ENCODE measurements around the gene TAOK1.

The TAOK1 gene

DNA sequence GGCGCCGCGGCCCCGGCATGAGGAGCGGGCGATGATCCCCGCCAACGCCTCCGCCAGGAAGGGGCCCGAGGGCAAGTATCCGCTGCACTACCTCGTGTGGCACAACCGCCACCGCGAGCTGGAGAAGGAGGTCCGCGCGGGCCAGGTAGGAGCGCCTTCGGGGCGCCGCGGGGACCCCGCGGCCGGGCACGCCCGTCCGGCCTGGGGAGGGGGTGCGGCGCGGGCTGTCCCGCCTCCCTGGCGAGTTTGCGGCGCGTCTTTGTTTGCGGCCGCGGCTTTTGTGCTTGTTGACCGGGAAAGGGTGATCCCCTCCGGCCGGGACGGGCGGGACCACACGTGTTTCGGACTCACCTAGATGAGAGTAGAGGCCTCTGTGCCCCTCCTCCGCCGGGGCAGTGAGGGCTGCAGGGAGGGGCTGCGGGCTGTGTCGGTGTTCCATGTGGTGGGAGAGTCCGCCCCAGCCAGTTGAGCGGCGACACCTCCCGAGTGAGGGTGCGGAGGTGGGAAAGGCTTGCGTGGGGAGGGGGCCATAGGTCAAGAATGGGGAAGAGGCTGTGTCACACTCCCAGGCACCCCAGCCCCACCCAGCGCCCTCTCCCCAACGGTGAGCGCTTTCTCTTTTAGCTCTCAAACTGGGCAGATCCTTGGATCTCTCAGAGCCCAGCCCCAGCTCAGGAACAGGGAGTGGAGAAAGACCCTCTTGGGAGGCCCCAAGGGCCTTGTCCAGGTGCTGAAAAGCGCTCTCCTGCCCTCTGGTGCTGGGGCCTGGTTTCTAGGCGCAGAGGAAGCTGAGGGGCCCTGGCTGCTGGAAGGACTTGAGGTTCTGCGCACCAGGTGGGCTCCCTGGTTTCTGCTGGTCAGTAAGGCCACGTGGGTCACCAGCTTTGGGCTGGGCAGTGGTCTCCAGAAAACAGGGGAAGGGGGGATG lies 203.7 kb downstream of the TAOK1 start:
- no peak for DNase-seq (ENCODE audit: low read depth in 1 of 2, low spot score in 1 of 2)

DNA sequence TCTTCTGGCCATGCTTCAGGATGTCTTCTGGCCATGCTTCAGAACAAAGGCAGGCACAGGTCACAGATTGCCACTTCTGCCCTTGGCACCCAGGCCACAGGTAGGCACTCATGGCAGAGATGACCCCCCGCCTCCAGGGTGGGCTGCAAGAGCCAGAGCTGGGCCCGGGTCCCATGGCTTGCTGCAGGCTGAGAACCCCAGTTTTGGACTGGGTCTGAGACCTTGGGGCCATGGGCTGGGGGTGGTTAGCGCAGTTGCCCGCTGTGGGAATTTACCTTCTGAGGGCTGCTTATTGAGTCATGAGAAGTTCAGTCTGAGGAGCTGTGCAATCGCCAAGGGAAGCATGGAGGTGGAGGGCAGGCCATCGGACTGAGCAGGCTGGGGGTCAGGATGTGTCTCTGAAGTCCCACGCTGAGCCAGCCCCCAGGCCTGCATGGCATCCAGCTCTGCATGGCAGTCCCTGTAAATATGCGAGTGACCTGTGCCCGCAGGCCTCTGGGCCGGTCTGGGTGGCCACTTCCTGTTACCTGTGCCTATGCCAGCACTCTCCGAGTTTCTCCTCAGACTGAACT lies 204.4 kb downstream of the TAOK1 start:
- DNase-seq (ENCODE audit: low read depth in 1 of 2, low spot score in 1 of 2): no peak

DNA sequence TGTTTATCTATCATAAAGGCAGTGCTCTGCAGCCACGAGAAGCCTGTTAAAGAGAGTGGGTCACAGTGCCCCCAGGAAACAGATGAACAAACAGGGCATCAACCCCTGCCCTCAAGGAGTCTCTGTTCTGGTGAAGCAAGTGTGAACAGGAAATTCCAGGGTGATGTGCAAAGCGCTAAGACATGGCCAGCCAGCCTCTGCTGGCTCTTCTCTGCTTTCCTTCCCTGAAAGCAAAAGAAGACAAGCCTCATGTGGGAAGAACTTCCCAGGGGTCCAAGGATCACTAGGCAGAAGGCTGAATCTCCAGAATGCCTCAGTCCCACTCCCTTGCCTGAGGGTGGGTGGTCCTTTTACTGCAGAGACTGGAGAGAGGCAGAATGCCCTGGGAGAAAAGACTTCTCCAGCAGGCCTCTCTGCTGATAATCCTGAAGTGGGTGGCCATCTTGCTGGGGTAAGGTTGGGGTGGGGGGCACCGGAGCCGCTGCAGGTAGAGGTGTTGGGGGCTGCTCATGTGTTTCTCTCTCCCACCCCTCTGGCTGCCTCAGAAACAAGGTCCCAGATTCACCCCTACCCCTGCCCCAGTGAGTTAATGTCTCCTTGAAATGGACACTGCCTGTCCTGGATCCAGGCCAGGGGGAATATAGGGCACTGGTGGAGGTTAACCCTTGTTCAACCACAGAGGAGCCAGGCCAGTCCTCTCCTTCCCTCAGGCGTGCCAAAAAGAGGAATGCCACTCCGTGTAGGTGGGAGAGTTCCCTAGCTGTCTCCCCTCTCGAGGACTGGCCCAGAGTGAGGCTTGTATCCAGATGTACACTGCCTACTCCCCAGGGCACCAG lies 205.2 kb downstream of the TAOK1 start:
- DNase-seq (ENCODE audit: low read depth in 1 of 2, low spot score in 1 of 2): no peak

DNA sequence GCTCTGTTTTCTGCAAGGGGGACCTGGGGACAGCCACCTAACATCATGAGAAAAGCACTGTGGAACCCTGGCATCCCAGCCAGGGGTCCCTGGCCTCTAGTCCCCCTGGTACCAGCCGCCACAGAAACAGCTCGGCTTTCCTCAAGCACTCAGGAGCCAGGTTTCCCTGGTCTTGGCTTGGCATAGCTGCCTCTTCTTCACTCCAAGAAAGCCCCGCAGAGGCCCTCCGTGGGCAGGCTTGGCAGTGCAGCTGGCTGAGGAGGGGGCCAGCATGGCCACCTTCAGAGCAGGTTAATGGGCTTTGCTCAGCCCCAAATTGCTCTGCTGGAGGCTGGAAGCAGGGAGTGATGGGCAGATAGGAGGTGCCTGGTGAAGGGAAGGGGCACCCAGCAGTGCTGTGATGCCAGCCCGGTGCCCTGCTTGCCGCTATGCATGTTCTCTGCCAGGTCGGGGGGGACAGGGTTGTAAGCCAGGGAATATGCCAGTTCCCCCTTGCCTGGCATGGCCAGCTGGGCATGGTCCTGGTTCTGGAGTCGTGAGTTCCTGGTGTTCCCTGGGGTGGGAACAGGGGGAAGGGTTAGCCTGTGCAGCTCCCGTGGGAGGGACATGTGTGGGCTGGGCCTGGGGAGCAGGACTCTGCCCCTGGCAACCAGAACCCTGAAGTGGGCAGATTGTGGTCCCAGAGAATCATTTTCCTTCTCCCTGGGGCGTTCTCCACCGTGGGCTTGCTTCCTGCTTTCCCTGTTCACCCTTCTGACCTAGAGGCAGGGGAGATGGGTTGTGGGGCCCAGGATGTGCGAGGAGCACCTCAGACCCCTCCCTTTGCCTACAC lies 206.0 kb downstream of the TAOK1 start:
- DNase-seq (ENCODE audit: low read depth in 1 of 2, low spot score in 1 of 2): no peak

DNA sequence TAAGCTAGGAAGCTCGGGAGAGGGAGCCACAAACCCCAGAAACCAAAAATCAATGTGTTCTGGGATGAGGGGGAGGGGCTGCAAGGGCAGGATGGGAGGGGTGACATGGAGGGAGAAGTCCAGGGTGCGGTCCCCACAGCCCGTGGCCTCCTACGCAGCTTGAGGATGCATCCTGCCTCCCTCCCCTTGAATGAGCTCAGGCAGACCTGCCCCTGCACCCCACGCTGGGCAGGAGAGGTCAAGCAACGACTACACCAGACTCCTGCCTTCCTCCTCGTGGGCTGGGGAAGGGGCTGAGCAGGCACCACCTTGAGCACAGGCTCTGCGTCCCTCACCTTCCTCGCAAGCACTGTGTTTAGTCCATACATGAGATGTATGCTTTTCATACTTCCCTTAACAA lies 206.6 kb downstream of the TAOK1 start:
- no peak for DNase-seq (ENCODE audit: low read depth in 1 of 2, low spot score in 1 of 2)

- DNase-seq (ENCODE audit: low read depth in 1 of 2, low spot score in 1 of 2): no peak
Measured at GRCh38 chr17:29597361-29598172, 207.4 kb downstream of the TAOK1 start.
